ENCODE results near the gene IGF1R. TPM values are rescaled to one million over a fixed set of nuclear protein-coding genes. Genes with fewer than 3 reads are reported as not detected.
"Not testable (repeated sequence)": the region's sequence is repeated elsewhere in the genome, so short reads cannot be mapped to it uniquely, and the experiment has no call there.

Gene IGF1R
- total and polyA plus RNA-seq, 4 donors = 5.9 to 154 (median 27.6) TPM

DNA sequence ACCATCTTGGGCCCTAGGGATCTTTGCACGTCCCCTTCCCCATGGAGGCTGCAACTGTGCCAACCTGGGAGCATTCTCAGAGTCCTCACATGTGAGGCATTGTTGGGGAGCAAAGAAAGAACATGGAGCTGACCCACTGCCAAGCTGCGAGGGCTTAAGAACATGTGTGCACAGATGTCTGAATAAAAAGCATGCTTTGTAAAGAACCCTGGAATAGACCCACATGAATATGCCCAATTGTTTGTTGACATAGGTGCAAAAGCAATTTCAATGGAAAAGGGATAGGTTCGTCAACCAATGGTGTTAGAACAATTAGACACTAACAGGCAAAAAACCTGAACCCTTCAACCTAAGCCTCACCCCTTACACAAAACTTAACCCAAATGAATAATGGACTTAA, 349.9 kb downstream of the IGF1R start:
- Histone ChIP-seq H3K4me3 (no peak overlapping the region), H3K27me3 (ENCODE audit: control insufficient read depth in 3 of 3, insufficient read depth in 3 of 3, low read length in 2 of 3) (peaks cover 0 to 6% (median 2%) of the 10 kb centered on the region in 3 donors), H3K4me1 (ENCODE audit: control insufficient read depth in 5 of 5, insufficient read depth in 5 of 5, low read length in 5 of 5) (no peaks in the 10 kb centered on the region), H3K9ac (ENCODE audit: insufficient read depth in 1 of 2, low read length in 2 of 2) (no peak overlapping the region), H3K9me3 (ENCODE audit: control insufficient read depth in 4 of 4, insufficient read depth in 3 of 4, low read length in 3 of 4) (peaks cover 0 to 4% (median 0%) of the 10 kb centered on the region in 4 donors), H3K36me3 (ENCODE audit: control insufficient read depth in 4 of 4, insufficient read depth in 4 of 4, low read length in 4 of 4) (no peaks in the 10 kb centered on the region), H3K27ac (ENCODE audit: low read depth in 1 of 2, low read length in 1 of 2) (no peak overlapping the region)
- no peak for ATAC-seq (ENCODE audit: insufficient read depth, low FRiP score)
- no peak for DNase-seq
- TF ChIP-seq, protein P1, sequence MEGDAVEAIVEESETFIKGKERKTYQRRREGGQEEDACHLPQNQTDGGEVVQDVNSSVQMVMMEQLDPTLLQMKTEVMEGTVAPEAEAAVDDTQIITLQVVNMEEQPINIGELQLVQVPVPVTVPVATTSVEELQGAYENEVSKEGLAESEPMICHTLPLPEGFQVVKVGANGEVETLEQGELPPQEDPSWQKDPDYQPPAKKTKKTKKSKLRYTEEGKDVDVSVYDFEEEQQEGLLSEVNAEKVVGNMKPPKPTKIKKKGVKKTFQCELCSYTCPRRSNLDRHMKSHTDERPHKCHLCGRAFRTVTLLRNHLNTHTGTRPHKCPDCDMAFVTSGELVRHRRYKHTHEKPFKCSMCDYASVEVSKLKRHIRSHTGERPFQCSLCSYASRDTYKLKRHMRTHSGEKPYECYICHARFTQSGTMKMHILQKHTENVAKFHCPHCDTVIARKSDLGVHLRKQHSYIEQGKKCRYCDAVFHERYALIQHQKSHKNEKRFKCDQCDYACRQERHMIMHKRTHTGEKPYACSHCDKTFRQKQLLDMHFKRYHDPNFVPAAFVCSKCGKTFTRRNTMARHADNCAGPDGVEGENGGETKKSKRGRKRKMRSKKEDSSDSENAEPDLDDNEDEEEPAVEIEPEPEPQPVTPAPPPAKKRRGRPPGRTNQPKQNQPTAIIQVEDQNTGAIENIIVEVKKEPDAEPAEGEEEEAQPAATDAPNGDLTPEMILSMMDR (IDR thresholded peaks at IDR 0.05; ENCODE audit: control extremely low read depth, extremely low read depth) = no peak
- 92 to 95% methylated on average over 3 of the region's 3 CpGs for WGBS, 2 donors

DNA sequence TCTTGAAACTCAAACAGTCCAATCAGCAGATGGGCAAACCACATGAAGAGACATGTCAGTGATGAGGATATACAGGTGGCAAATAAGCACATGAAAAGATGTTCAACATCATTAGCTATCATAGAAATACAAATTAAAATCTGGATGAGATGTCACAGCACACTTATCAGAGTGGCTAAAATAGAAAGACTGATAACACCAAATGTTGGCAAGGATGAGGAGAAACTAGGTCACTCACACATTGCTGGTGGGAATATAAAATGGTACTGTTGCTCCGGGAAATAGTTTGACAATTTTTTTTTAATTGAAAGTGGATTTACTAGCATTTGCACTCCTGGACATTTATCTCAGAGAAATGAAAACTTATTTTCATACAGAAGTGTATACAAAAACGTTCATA, 350.9 kb downstream of the IGF1R start:
- no peak for ATAC-seq (ENCODE audit: insufficient read depth, low FRiP score)
- H3K9ac ChIP-seq (ENCODE audit: insufficient read depth in 1 of 2, low read length in 2 of 2) = no peak overlapping the region
- WGBS, 2 donors = 76 to 81% methylated on average over 2 of the region's 2 CpGs
- no peaks in the 10 kb centered on the region for H3K4me1 ChIP-seq (ENCODE audit: control insufficient read depth in 5 of 5, insufficient read depth in 5 of 5, low read length in 5 of 5)
- H3K27ac ChIP-seq (ENCODE audit: low read depth in 1 of 2, low read length in 1 of 2) = no peak overlapping the region
- peaks cover 0 to 4% (median 0%) of the 10 kb centered on the region in 4 donors for H3K9me3 ChIP-seq (ENCODE audit: control insufficient read depth in 4 of 4, insufficient read depth in 3 of 4, low read length in 3 of 4)
- H3K4me3 ChIP-seq = no peak overlapping the region
- DNase-seq = no peak
- peaks cover 0 to 6% (median 2%) of the 10 kb centered on the region in 3 donors for H3K27me3 ChIP-seq (ENCODE audit: control insufficient read depth in 3 of 3, insufficient read depth in 3 of 3, low read length in 2 of 3)
- TF ChIP-seq, protein P1 (IDR thresholded peaks at IDR 0.05; ENCODE audit: control extremely low read depth, extremely low read depth) = no peak
- no peaks in the 10 kb centered on the region for H3K36me3 ChIP-seq (ENCODE audit: control insufficient read depth in 4 of 4, insufficient read depth in 4 of 4, low read length in 4 of 4)

DNA sequence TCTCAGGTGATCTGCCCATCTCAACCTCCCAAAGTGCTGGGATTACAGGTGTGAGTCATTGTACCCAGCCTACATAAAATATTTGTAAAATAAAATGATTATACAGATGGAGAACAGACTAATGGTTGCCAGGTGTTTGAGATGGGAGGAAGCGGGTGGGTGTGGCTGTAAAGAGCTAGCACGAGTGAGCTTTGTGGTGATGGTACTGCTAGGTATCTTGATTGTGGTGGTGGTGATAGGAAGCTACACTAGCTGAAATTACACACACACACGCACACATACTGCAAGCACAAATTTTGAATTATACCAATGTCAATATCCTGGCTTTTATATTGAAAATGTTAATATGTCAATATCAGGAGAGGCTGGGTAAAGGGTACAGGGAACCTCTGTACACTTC, 353.9 kb downstream of the IGF1R start:
- peaks cover 0 to 5% (median 0%) of the 10 kb centered on the region in 4 donors for H3K9me3 ChIP-seq (ENCODE audit: control insufficient read depth in 4 of 4, insufficient read depth in 3 of 4, low read length in 3 of 4)
- WGBS, 2 donors = 76 to 82% methylated on average over 3 of the region's 3 CpGs
- H3K27ac ChIP-seq (ENCODE audit: low read depth in 1 of 2, low read length in 1 of 2) = no peak overlapping the region
- DNase-seq (no peak), ATAC-seq (ENCODE audit: insufficient read depth, low FRiP score) (no peak)
- H3K9ac ChIP-seq (ENCODE audit: insufficient read depth in 1 of 2, low read length in 2 of 2) = no peak overlapping the region
- no peaks in the 10 kb centered on the region for H3K36me3 ChIP-seq (ENCODE audit: control insufficient read depth in 4 of 4, insufficient read depth in 4 of 4, low read length in 4 of 4)
- H3K4me3 ChIP-seq = no peak overlapping the region
- TF ChIP-seq, protein P1 (IDR thresholded peaks at IDR 0.05; ENCODE audit: control extremely low read depth, extremely low read depth) = no peak
- H3K4me1 ChIP-seq (ENCODE audit: control insufficient read depth in 5 of 5, insufficient read depth in 5 of 5, low read length in 5 of 5) = no peaks in the 10 kb centered on the region
- H3K27me3 ChIP-seq (ENCODE audit: control insufficient read depth in 3 of 3, insufficient read depth in 3 of 3, low read length in 2 of 3) = peaks cover 0 to 5% (median 2%) of the 10 kb centered on the region in 3 donors

DNA sequence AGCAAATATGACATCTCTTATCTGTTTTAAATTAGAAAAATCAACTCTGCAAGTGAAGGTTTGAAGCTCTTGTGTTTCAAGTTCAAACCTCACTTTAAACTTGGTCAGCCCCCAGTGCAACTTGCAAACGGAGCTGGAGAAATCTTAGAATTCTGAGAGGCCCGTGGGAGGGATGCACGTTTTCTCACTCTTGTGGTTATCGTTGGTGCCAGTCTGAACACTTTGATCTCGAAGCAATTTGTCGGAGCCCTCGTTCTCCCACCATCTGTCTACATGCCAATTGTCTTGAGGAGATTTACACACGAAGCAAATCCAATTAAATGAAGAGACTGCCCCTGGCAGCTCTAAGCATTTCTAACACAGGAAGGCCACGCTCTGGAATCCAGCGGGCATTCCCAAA, 355.0 kb downstream of the IGF1R start:
- H3K27me3 ChIP-seq (ENCODE audit: control insufficient read depth in 3 of 3, insufficient read depth in 3 of 3, low read length in 2 of 3); H3K36me3 ChIP-seq (ENCODE audit: control insufficient read depth in 4 of 4, insufficient read depth in 4 of 4, low read length in 4 of 4); H3K27ac ChIP-seq (ENCODE audit: low read depth in 1 of 2, low read length in 1 of 2); H3K9ac ChIP-seq (ENCODE audit: insufficient read depth in 1 of 2, low read length in 2 of 2); H3K4me1 ChIP-seq (ENCODE audit: control insufficient read depth in 5 of 5, insufficient read depth in 5 of 5, low read length in 5 of 5); H3K9me3 ChIP-seq (ENCODE audit: control insufficient read depth in 4 of 4, insufficient read depth in 3 of 4, low read length in 3 of 4); DNase-seq; ATAC-seq (ENCODE audit: insufficient read depth, low FRiP score); H3K4me3 ChIP-seq: not testable (repeated sequence)
- 73 to 83% methylated on average over 10 of the region's 10 CpGs for WGBS, 2 donors

DNA sequence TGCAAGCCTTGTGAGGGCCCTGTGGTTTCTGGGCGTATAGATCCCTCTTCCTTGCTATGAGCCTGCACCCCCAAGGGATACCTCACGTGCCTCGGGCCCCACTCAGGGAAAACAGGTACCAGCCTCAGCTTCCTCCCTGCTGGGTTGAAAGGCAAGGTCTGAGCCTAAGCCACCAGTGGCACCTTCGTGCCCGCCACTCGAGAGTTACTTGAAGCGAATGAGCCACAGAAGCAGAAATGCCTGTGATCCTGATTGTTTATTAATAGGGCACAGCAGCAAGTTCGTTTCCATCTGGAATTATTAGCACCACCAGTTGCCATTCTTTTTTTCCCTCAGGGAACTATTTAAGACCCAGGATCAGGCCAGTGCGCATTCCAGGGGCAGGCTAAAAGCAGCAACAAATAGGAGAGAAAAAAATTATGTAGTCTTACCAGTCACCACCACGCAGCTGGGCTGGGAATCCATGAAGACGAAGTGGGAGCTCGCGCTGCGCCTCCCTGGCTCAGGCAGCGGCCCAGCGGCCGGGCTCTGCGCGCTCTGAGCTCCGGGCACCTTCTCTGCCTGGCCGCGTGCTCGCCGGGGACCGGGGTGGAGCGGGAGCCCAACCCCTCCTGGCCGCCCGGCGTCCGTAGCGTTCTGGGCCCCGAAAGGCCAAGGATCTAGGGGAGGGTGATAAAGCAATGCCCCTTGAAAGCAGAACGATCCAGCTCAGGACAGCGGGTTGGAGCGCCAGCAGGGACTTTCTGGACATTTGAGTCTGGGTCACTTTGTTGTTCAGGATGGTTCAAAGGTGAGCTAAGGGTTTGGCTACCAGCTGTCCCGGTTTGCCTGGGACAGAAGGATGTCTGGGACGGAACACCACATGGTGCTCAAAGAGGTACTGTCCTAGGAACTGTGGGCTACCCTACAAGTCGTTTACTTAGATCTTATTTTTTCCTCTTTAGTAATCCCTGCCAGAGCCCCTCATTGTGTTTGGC, 356.9 kb downstream of the IGF1R start:
- not testable (repeated sequence) for H3K4me1 ChIP-seq (ENCODE audit: control insufficient read depth in 5 of 5, insufficient read depth in 5 of 5, low read length in 5 of 5); ATAC-seq (ENCODE audit: insufficient read depth, low FRiP score); H3K4me3 ChIP-seq; H3K36me3 ChIP-seq (ENCODE audit: control insufficient read depth in 4 of 4, insufficient read depth in 4 of 4, low read length in 4 of 4); H3K9me3 ChIP-seq (ENCODE audit: control insufficient read depth in 4 of 4, insufficient read depth in 3 of 4, low read length in 3 of 4); H3K27ac ChIP-seq (ENCODE audit: low read depth in 1 of 2, low read length in 1 of 2); H3K27me3 ChIP-seq (ENCODE audit: control insufficient read depth in 3 of 3, insufficient read depth in 3 of 3, low read length in 2 of 3); H3K9ac ChIP-seq (ENCODE audit: insufficient read depth in 1 of 2, low read length in 2 of 2)
- peak; percentile 16 to 30 (median 26) for DNase-seq
- WGBS, 2 donors = 53 to 64% methylated on average over 34 to 35 of the region's 38 CpGs

All from lung (tissue), 12 donors.